Measurements from ENCODE around the gene LARGE1.

LARGE1 gene

GRCh38 chr22:33887173-33887572, 33.1 kb downstream of the LARGE1 start:
- Histone ChIP-seq H3K9me3 (ENCODE audit: low read length) (no peaks in the 10 kb centered on the region), H3F3A (ENCODE audit: insufficient read depth, low read length) (no peaks in the 10 kb centered on the region), H3K79me2 (ENCODE audit: insufficient read depth, low read length) (no peaks in the 10 kb centered on the region), H3K9ac (ENCODE audit: low read length) (no peak overlapping the region), H3K4me1 (ENCODE audit: insufficient read depth, low read length, severe bottlenecking) (peaks cover 46% of the 10 kb centered on the region), H3K4me2 (ENCODE audit: low read length) (no peak overlapping the region), H3K36me3 (ENCODE audit: insufficient read depth, low read length) (no peaks in the 10 kb centered on the region; the same call in 1 of the 2 replicates), H3K27ac (ENCODE audit: low read depth, low read length, poor library complexity, severe bottlenecking) (no peak overlapping the region), H2AFZ (ENCODE audit: low read length) (no peak overlapping the region), H3K4me3 (ENCODE audit: low read depth, low read length, poor library complexity, severe bottlenecking) (no peak overlapping the region), H3K9me2 (ENCODE audit: low read depth, low read length) (no peaks in the 10 kb centered on the region), H3K27me3 (ENCODE audit: insufficient read depth, low read length) (no peaks in the 10 kb centered on the region), H4K20me1 (ENCODE audit: insufficient read depth, low read length) (no peaks in the 10 kb centered on the region)
- no peak for TF ChIP-seq EZH2 (IDR thresholded peaks at IDR 0.05; ENCODE audit: borderline replicate concordance, low read length)
- TF ChIP-seq CTCF (IDR thresholded peaks at IDR 0.05; ENCODE audit: low read length) = no peak

GRCh38 chr22:33886696-33887095, 33.6 kb downstream of the LARGE1 start:
- H3K27me3 ChIP-seq (ENCODE audit: insufficient read depth, low read length) = no peaks in the 10 kb centered on the region
- H3K79me2 ChIP-seq (ENCODE audit: insufficient read depth, low read length) = no peaks in the 10 kb centered on the region

GRCh38 chr22:33884829-33885228, 35.4 kb downstream of the LARGE1 start:
- no peak overlapping the region for H3K9ac ChIP-seq (ENCODE audit: low read length)
- H3K4me3 ChIP-seq (ENCODE audit: low read depth, low read length, poor library complexity, severe bottlenecking) = no peak overlapping the region
- H3K36me3 ChIP-seq (ENCODE audit: insufficient read depth, low read length) = no peaks in the 10 kb centered on the region
- H3K9me3 ChIP-seq (ENCODE audit: low read length) = no peaks in the 10 kb centered on the region
- H2AFZ ChIP-seq (ENCODE audit: low read length) = no peak overlapping the region
- no peaks in the 10 kb centered on the region for H3K27me3 ChIP-seq (ENCODE audit: insufficient read depth, low read length)
- no peaks in the 10 kb centered on the region for H4K20me1 ChIP-seq (ENCODE audit: insufficient read depth, low read length)
- H3K4me2 ChIP-seq (ENCODE audit: low read length) = no peak overlapping the region
- peaks cover 49% of the 10 kb centered on the region for H3K4me1 ChIP-seq (ENCODE audit: insufficient read depth, low read length, severe bottlenecking)
- no peaks in the 10 kb centered on the region for H3K79me2 ChIP-seq (ENCODE audit: insufficient read depth, low read length)
- H3K9me2 ChIP-seq (ENCODE audit: low read depth, low read length) = no peaks in the 10 kb centered on the region
- no peak overlapping the region for H3K27ac ChIP-seq (ENCODE audit: low read depth, low read length, poor library complexity, severe bottlenecking)
- TF ChIP-seq CTCF (IDR thresholded peaks at IDR 0.05; ENCODE audit: low read length) = no peak
- no peak for TF ChIP-seq EZH2 (IDR thresholded peaks at IDR 0.05; ENCODE audit: borderline replicate concordance, low read length)
- no peaks in the 10 kb centered on the region for H3F3A ChIP-seq (ENCODE audit: insufficient read depth, low read length)

More at GRCh38 chr22:33886696-33887095, 33.6 kb downstream of the LARGE1 start:
- Histone ChIP-seq H3K36me3 (ENCODE audit: insufficient read depth, low read length) (no peaks in the 10 kb centered on the region; the same call in 1 of the 2 replicates), H4K20me1 (ENCODE audit: insufficient read depth, low read length) (no peaks in the 10 kb centered on the region), H3K9ac (ENCODE audit: low read length) (no peak overlapping the region), H3K4me2 (ENCODE audit: low read length) (no peak overlapping the region), H3K27ac (ENCODE audit: low read depth, low read length, poor library complexity, severe bottlenecking) (no peak overlapping the region), H3K4me1 (ENCODE audit: insufficient read depth, low read length, severe bottlenecking) (peaks cover 51% of the 10 kb centered on the region), H2AFZ (ENCODE audit: low read length) (no peak overlapping the region), H3K9me3 (ENCODE audit: low read length) (no peaks in the 10 kb centered on the region), H3K9me2 (ENCODE audit: low read depth, low read length) (no peaks in the 10 kb centered on the region), H3K4me3 (ENCODE audit: low read depth, low read length, poor library complexity, severe bottlenecking) (no peak overlapping the region), H3F3A (ENCODE audit: insufficient read depth, low read length) (no peaks in the 10 kb centered on the region)
- TF ChIP-seq CTCF (IDR thresholded peaks at IDR 0.05; ENCODE audit: low read length) = no peak
